Esophagus muscularis mucosa (tissue), 4 donors: ENCODE measurements around the gene MOBP. TPM values are rescaled to one million over a fixed set of nuclear protein-coding genes. Genes with fewer than 3 reads are reported as not detected.
"Not testable (repeated sequence)": the region's sequence is repeated elsewhere in the genome, so short reads cannot be mapped to it uniquely, and the experiment has no call there.

Experiments used
- DNase-seq: peaks from one replicate; pipeline ENCODE4 v3.0.0-alpha.2; 2017; ENCODE audit errors: extremely low spot score
- H3K27ac ChIP-seq, 4 donors: fragments of 200-600 bp; sonication (generic); replicated peaks in 1 of 4; 1 replicate in 3 of 4; 2 replicates in 1 of 4; pipeline ENCODE4 v1.5.1; 2016 to 2019; ENCODE audit warnings: mild to moderate bottlenecking in 1 of 4
- H3K27me3 ChIP-seq, 4 donors: fragments of 200-600 bp; sonication (generic); one replicate each; pipeline versions ENCODE4 v1.5.1 to v1.6.0; 2016 to 2019
- H3K36me3 ChIP-seq, 4 donors: fragments of 200-600 bp; sonication (generic); one replicate each; pipeline ENCODE4 v1.5.1; 2016 to 2019
- H3K4me1 ChIP-seq, 4 donors: fragments of 200-600 bp; sonication (generic); one replicate each; pipeline ENCODE4 v1.5.1; 2016 to 2019
- H3K4me3 ChIP-seq, 4 donors: fragments of 200-600 bp; sonication (generic); 1 replicate in 2 of 4; 2 replicates in 2 of 4; pipeline ENCODE4 v1.5.1; 2016 to 2019; ENCODE audit warnings: mild to moderate bottlenecking in 4 of 4, moderate library complexity in 1 of 4
- H3K9me3 ChIP-seq, 4 donors: fragments of 200-600 bp; sonication (generic); 1 replicate in 3 of 4; 2 replicates in 1 of 4; pipeline ENCODE4 v1.5.1; 2016 to 2019
- EP300 ChIP-seq: sonication (generic); formaldehyde crosslinking; IDR thresholded peaks from one replicate; pipeline ENCODE4 v1.6.1; 2017; ENCODE audit warnings: antibody characterized with exemption
- POLR2A ChIP-seq: fragments of 450-650 bp; IDR thresholded peaks from one replicate; pipeline ENCODE4 v1.6.1; 2017; ENCODE audit warnings: antibody characterized with exemption, moderate library complexity, mild to moderate bottlenecking, low read depth
- POLR2AphosphoS5 ChIP-seq, 2 donors: sonication (generic); formaldehyde crosslinking; IDR thresholded peaks; one replicate each; pipeline ENCODE4 v1.6.1; 2017; ENCODE audit warnings: antibody characterized with exemption in 2 of 2
- WGBS: methylation state at CpG from one replicate; pipeline ENCODE4 v1.1.5; 2018; 5-methylcytosine and 5-hydroxymethylcytosine counted together
- intact Hi-C: fragments of 100-400 bp; cut with DNase I; formaldehyde crosslinking; loops from one replicate; pipeline ENCODE4 v1.15.1; 2023
- total RNA-seq, 4 donors: library from RNA; depleted of rRNA; stranded (reverse); fragments of >200 nt; gene quantifications; one replicate each; pipeline versions ENCODE4 v1.1.0 to v1.2.1, GENCODE V29; 2016
- TF ChIP-seq, protein P1 (sequence below), 3 experiments: fragments of 200-600 bp in 2 of 3; fragments of 450-650 bp in 1 of 3; sonication (generic) in 2 of 3; IDR thresholded peaks; one replicate each; pipeline ENCODE4 v1.5.1; 2017 to 2019; ENCODE audit warnings: antibody characterized with exemption in 3 of 3, mild to moderate bottlenecking in 2 of 3, moderate library complexity in 1 of 3

Gene MOBP, protein sequence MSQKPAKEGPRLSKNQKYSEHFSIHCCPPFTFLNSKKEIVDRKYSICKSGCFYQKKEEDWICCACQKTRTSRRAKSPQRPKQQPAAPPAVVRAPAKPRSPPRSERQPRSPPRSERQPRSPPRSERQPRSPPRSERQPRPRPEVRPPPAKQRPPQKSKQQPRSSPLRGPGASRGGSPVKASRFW
- total RNA-seq: not detected

DNA sequence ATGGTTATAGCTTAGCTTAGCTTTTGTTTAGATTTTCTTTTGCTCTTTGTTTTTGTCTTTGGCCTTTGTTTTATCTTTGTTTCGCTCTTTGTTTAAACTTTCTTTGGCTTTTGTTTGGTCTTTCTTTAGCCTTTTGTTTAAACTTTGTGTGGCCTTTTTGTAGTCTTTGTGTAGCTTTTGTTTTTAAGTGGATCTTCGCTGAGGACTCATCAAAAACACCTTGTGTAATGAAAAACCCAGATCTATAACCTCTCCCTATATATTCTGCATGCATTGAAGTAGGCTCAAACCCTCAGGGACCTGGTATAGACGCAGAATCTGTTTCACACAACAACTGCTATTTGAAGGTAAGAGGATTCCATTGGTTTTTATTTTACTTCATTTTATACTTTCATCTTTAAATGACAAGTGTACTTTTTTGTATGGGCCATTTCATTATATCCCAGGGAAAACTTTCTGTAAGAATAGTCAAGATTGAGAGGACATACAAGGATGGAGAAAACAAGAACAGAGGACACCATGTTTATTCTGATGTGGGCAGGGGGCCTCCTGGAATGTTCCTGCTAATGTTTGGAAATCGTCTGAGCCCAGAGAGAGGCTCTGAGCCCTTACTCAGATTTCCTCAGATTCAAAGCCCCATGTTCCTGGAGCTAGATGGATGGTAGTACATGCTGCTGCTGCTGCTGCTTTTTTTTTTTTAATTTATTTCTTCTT lies at the start of gene MOBP:
Gene MOBP (plus strand): TSS at position 287 of the 714 bp plus-strand sequence. CDS start 34,390 bp downstream, outside the sequence.
- H3K9me3 ChIP-seq: no peaks in the 10 kb centered on the region
- intact Hi-C loops: no loop called here
- H3K36me3 ChIP-seq: no peaks in the 10 kb centered on the region
- no peak within 1 kb of the TSS for H3K27ac ChIP-seq
- no peaks in the 10 kb centered on the region for H3K4me1 ChIP-seq
- TF ChIP-seq, protein P1, sequence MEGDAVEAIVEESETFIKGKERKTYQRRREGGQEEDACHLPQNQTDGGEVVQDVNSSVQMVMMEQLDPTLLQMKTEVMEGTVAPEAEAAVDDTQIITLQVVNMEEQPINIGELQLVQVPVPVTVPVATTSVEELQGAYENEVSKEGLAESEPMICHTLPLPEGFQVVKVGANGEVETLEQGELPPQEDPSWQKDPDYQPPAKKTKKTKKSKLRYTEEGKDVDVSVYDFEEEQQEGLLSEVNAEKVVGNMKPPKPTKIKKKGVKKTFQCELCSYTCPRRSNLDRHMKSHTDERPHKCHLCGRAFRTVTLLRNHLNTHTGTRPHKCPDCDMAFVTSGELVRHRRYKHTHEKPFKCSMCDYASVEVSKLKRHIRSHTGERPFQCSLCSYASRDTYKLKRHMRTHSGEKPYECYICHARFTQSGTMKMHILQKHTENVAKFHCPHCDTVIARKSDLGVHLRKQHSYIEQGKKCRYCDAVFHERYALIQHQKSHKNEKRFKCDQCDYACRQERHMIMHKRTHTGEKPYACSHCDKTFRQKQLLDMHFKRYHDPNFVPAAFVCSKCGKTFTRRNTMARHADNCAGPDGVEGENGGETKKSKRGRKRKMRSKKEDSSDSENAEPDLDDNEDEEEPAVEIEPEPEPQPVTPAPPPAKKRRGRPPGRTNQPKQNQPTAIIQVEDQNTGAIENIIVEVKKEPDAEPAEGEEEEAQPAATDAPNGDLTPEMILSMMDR (IDR thresholded peaks at IDR 0.05): no peak
- TF ChIP-seq POLR2AphosphoS5 (IDR thresholded peaks at IDR 0.05): no peak
- no peak for TF ChIP-seq EP300
- no peak for TF ChIP-seq POLR2A
- peaks cover 0 to 12% (median 0%) of the 10 kb centered on the region in 4 donors for H3K27me3 ChIP-seq
- DNase-seq: no peak
- no peak within 1 kb of the TSS for H3K4me3 ChIP-seq
- WGBS: 42% methylated on average over 4 of the region's 4 CpGs

GRCh38 chr3:39418556-39419225 lies 48.8 kb upstream of the MOBP start:
- H3K4me1 ChIP-seq, intact Hi-C loops, DNase-seq, H3K4me3 ChIP-seq, H3K9me3 ChIP-seq, H3K27ac ChIP-seq, H3K27me3 ChIP-seq: not testable (repeated sequence)
- WGBS: 57% methylated on average over 12 of the region's 14 CpGs
- peaks cover under 1 to 13% (median 9%) of the 10 kb centered on the region in 4 donors for H3K36me3 ChIP-seq

DNA sequence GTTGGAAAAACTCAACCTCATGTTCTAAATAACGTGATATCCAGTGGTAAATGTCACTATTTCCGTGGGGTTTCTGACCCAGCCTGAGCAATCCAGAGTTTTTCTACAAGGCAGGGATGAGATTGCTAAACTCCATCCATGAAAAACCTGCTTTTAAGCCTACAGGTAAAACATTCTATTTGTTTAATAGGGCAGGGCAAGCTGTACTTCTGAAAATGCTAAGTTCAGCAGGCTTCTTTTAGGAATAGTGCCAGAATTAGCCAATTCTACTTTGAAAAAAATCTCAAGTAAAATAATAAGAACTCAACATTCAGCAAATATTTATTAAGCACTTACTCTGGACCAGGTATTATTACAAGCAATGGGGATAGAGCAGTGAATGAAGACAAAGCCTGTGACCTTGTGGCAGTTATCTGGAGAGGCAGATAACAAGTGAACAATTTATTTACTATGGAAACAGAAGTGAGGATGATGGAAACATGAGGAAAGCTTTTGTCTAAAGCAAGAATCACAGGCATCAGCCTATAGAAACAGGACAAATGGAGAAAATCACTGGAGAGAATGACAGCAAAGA lies 47.7 kb upstream of the MOBP start:
- Histone ChIP-seq H3K27ac (no peak overlapping the region), H3K9me3 (no peaks in the 10 kb centered on the region), H3K4me3 (no peak overlapping the region), H3K36me3 (peaks cover 0 to 2% (median 0%) of the 10 kb centered on the region in 4 donors), H3K4me1 (peaks cover 0 to 6% (median 0%) of the 10 kb centered on the region in 4 donors), H3K27me3 (no peaks in the 10 kb centered on the region)
- DNase-seq: no peak
- 94% methylated on average over 2 of the region's 2 CpGs for WGBS
- TF ChIP-seq, protein P1 (IDR thresholded peaks at IDR 0.05): no peak
- TF ChIP-seq EP300 (no peak), POLR2A (no peak), POLR2AphosphoS5 (IDR thresholded peaks at IDR 0.05) (no peak)
- intact Hi-C loops: no loop called here

- H3K36me3 ChIP-seq: no peaks in the 10 kb centered on the region
- no peak overlapping the region for H3K4me3 ChIP-seq
- H3K9me3 ChIP-seq: no peaks in the 10 kb centered on the region
- H3K4me1 ChIP-seq: peaks cover 0 to 6% (median 0%) of the 10 kb centered on the region in 4 donors
- WGBS: 100% methylated on average over 2 of the region's 2 CpGs
- TF ChIP-seq POLR2AphosphoS5 (IDR thresholded peaks at IDR 0.05) (no peak), POLR2A (no peak), EP300 (no peak)
- TF ChIP-seq, protein P1 (IDR thresholded peaks at IDR 0.05): no peak
- H3K27me3 ChIP-seq: no peaks in the 10 kb centered on the region
- DNase-seq: no peak
- intact Hi-C loops: no loop called here
- H3K27ac ChIP-seq: no peak overlapping the region
Measured at GRCh38 chr3:39420543-39420942, 46.9 kb upstream of the MOBP start.

- no peaks in the 10 kb centered on the region for H3K36me3 ChIP-seq
- H3K4me1 ChIP-seq: no peaks in the 10 kb centered on the region
- WGBS: 76% methylated on average over 1 of the region's 1 CpG
- no peaks in the 10 kb centered on the region for H3K27me3 ChIP-seq
- no peaks in the 10 kb centered on the region for H3K9me3 ChIP-seq
- no peak for DNase-seq
- TF ChIP-seq, protein P1 (IDR thresholded peaks at IDR 0.05): no peak
- TF ChIP-seq POLR2AphosphoS5 (IDR thresholded peaks at IDR 0.05) (no peak), POLR2A (no peak), EP300 (no peak)
- H3K4me3 ChIP-seq: no peak overlapping the region
- H3K27ac ChIP-seq: no peak overlapping the region
- intact Hi-C loops: no loop called here
Measured at GRCh38 chr3:39423436-39423970, 44.0 kb upstream of the MOBP start.
